Omental fat pad (tissue), 4 donors: Measurements from ENCODE around the gene FAAP100. TPM values are rescaled to one million over a fixed set of nuclear protein-coding genes. Genes with fewer than 3 reads are reported as not detected.

ENCODE experiments used
- ATAC-seq: fragments of 150-250 bp; one replicate; pipeline ENCODE4 v1.9.1; 2016; ENCODE audit warnings: mild to moderate bottlenecking, moderate library complexity; ENCODE audit not compliant: low FRiP score
- DNase-seq: peaks from one replicate; pipeline ENCODE4 v3.0.0-alpha.2; 2019; ENCODE audit warnings: low spot score
- CTCF ChIP-seq, 3 donors: fragments of 450-650 bp; IDR thresholded peaks; one replicate each; pipeline ENCODE4 v1.5.1; 2016 to 2017; ENCODE audit warnings: antibody characterized with exemption in 3 of 3, mild to moderate bottlenecking in 3 of 3, moderate library complexity in 2 of 3
- total RNA-seq, 4 donors: library from RNA; depleted of rRNA; stranded (reverse); fragments of >200 nt; gene quantifications; one replicate each; pipeline ENCODE4 v1.1.0, GENCODE V29; 2016

FAAP100 gene
- total RNA-seq, 4 donors from 2014 or later: 13.9 to 28.0 (median 22.8) TPM

- ATAC-seq (no peak), DNase-seq (no peak)
- TF ChIP-seq CTCF (IDR thresholded peaks at IDR 0.05): no peak
These were observed 41.2 kb downstream of the FAAP100 start for GRCh38 chr17:81510785-81511553.

- ATAC-seq: no peak
- TF ChIP-seq CTCF (IDR thresholded peaks at IDR 0.05): no peak
- no peak for DNase-seq
These were observed 42.0 kb downstream of the FAAP100 start for GRCh38 chr17:81509972-81510784.

GRCh38 chr17:81509207-81509971, 42.8 kb downstream of the FAAP100 start:
- ATAC-seq (no peak), DNase-seq (no peak)
- no peak for TF ChIP-seq CTCF (IDR thresholded peaks at IDR 0.05)

- no peak for ATAC-seq
- TF ChIP-seq CTCF (IDR thresholded peaks at IDR 0.05): no peak
- DNase-seq: no peak
These were observed 43.4 kb downstream of the FAAP100 start for GRCh38 chr17:81508639-81509206.

GRCh38 chr17:81503619-81504018, 48.5 kb downstream of the FAAP100 start:
- DNase-seq (no peak), ATAC-seq (no peak)
- no peak for TF ChIP-seq CTCF (IDR thresholded peaks at IDR 0.05)

- no peak for ATAC-seq
- TF ChIP-seq CTCF (IDR thresholded peaks at IDR 0.05): no peak
- no peak for DNase-seq
These were observed 49.6 kb downstream of the FAAP100 start for GRCh38 chr17:81502471-81503017.
